NCI-H2227 (cell line): ENCODE results near the gene C14orf119.
"Not testable (repeated sequence)": the region's sequence is repeated elsewhere in the genome, so short reads cannot be mapped to it uniquely, and the experiment has no call there.

ENCODE experiments used
- DNase-seq: peaks from one replicate; lab custom pipeline; 2025; ENCODE audit not compliant: unreplicated experiment; lab: John Stamatoyannopoulos, UW

C14orf119 gene

DNA sequence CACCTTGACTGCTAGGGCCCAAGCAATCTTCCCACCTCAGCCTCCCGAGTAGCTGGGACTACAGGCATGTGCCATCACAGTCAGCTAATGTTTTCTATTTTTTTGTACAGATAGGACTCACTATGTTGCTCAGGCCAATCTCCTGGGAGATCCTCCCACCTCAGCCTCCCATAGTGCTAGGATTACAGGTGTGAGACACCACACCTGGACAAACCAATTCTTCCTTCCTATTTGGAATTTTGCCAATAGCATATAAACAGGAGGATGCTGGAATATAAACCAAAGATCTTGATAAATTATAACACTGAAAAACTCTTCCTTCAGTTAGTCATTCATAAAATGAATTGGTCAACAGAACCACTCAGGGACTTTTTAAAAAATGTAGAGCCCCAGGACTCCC, 8.7 kb upstream of the C14orf119 start:
- no peak for DNase-seq

DNA sequence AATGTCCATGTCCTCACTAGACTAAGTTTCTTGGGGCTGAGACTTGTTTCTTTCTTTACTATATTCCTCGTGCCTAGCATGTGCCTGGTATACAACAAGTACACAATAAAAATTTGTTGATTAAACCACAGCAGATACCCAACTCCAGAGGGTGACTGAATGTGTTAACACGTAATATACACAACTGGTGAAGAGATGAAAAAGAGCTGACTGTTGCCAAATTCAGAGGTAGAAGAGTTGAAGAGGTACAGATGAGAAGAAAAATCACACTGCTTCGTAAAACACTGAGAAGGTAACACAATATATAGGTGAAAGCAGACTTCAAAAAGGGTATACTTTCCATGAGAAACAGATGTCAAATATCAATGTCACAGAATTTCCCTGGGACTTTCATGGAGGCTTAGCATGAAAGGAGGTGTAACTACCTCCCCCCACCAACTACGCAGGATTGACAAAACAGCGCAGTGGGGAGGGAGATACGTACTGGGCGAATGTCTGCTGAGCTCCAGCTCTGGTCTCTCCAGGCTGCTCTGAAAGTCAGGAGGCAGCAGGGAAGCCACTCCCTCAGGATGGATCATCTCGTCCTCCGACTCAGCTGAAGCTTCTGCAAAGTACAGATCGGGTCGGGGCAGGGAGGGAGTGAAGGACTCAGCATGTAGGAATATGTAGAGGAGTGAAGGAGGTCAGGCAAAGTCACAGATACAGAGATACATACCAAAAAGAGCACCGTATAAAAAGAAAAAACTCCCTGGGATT, 5.6 kb upstream of the C14orf119 start:
- no peak for DNase-seq

DNA sequence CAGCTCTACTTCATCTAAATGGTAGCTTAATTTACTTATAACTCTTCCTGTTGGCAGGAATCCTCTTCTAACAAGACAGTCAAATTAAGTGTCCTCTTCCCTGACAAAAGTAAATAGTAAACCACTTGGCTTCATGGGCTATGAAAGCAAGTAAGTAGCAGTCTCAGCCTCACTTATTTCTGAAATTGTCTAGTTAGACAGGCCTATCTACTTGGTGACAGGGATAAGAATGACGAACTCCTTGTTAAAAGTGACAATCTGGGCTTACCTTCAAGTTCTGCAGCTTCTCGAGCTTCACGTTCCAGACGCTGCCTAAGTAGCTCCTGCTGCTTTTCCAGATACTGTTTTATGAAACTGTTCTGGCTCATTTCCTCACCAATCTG, 5.1 kb upstream of the C14orf119 start:
- no peak for DNase-seq

DNA sequence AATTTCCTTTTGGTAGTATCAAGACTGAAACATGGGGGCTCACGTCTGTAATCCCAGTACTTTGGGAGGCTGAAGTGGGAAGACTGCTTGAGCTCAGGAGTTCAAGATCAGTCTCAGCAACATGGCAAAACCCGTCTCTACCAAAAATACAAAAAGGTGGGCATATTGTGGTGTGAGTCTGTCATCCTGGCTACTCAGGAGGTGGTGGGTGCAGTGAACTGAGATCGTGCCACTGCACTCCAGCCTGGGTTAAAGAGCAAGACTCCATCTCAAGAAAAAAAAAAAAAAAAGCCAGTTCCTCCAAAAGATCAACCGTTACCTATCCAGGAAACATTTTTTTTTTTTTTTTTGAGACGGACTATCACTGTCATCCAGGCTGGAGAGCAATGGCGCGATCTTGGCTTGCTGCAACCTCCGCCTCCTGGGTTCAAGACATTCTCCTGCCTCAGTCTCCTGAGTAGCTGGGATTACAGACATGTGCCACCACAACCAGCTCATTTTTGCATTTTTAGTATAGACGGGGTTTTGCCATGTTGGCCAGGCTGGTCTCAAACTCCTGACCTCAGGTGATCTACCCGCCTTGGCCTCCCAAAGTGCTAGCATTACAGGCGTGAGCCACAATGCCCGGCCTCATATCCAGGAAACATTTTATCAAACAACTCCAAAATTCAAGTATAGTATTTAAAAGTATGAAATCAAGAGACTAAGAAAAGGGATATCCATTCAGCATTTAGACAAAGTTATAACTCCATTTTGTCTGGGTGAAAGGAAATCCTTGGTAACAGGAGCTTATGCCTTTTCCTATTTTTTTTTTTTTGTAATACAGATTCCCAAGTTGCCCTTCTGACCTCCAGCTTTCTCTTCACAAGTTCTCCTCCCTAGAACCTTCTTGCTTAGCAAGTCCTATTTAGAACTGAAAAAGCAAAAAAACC, 3.7 kb upstream of the C14orf119 start:
- DNase-seq: no peak

DNA sequence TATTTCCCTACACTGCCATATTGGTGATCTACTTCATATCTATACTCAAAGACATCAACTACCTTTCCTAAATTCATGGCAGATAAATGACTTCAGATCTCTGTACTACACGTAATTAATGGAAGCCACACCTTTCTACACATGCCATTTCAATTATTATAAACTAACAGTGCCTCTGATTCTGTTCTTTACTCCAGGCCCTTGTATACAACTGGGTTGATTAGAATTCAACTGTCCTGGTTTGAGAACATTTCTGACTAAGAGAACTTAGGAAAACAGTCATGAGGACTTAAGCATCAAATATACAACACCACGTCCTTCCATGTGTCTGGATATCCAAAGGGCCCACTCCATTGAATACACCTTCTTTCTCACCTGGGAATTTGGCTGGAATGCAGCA, 2.2 kb upstream of the C14orf119 start:
- no peak for DNase-seq

DNA sequence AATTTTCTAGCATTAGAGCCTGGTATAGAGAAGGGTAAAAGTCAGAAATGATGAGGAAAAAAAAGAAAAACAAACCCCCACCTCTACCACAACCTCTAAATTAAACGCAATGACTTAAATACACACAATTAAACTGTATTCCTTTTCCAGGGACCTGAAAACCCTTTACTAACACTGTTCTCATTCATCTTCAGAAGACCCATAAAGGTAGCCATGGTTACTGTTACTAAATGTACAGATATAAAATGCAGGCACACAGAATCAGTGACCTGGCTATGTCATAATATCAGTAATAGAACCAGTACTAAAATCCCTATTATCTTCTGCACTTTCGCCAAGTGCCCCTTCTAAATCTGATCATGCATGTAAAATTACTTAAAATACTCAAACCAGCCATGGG, 1.8 kb upstream of the C14orf119 start:
- no peak for DNase-seq

DNA sequence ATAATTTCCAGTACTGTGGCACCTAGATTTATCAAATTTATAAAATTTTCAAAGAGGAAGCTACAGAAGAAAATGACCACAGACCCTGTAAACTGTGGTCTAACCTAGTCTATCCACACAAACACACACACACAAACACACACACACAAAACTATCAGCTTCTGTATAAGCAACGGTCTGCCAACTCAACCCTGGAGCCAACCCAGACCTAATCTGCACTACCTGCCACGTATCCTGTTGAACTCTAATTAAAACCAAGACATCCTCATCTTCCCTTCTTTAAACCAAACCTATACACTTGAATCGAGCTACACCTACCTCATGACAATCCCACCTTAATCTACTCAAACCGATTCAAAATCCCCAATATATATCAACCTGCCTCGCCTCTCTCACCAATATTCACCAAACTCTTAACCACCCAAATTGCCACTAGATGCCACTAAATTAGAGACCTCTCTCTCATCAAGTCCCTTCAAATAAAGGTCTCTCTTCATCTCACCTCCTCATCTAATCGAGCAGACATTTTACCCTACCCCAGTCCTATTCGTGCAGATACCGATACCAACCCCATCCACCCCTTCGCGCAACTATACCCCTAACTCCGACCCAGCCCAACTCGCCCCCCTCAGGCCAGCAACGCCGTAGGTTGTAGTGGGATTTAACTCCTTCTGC, 1.2 kb upstream of the C14orf119 start:
- no peak for DNase-seq

DNA sequence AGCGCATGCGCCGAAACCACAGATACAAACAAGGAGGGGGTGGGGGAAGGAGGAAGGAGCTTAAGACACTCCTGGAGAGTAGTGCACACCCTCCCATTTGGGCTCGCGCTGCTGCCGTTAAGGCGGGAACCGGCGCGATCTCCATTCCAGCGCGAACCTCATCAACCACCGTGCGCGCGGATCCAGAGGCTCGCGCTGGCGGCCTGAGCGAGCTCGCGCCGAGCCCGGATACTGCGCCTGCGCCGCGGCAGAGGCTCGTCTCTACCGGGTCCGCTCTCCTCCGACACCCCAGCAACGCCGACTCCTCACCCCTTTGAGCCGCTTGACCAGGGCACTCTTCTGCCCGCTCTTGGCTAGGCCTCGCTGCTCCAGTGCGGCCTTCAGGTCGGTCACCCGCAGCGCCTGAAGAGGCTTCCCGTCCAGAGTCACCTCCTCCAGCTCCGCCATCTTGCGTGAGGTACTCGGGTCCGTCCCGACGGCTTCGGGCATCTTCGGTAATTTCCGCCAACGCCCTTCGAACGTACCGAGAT, 574 bp upstream of the C14orf119 start, which contains the start of gene ACIN1:
TSS of gene ACIN1 (minus strand) at position 471 of the 530 bp plus-strand sequence. CDS start at position 447, 24 bp downstream.
- DNase-seq: no peak

DNA sequence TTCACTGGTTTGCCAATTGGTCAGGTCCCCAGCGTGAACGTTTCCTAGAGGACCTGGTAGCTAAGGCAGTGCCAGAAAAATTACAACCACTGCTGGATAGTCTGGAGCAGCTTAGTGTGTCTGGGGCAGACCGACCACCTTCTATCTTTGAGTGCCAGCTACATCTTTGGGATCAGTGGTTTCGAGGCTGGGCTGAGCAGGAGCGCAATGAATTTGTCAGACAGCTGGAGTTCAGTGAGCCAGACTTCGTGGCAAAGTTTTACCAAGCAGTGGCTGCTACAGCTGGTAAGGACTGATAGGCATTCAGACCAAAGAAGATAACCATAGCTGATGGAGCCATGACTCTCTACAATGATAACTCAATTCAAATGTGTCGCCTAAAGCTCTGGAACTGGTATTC, 2.5 kb downstream of the C14orf119 start:
- no peak for DNase-seq

DNA sequence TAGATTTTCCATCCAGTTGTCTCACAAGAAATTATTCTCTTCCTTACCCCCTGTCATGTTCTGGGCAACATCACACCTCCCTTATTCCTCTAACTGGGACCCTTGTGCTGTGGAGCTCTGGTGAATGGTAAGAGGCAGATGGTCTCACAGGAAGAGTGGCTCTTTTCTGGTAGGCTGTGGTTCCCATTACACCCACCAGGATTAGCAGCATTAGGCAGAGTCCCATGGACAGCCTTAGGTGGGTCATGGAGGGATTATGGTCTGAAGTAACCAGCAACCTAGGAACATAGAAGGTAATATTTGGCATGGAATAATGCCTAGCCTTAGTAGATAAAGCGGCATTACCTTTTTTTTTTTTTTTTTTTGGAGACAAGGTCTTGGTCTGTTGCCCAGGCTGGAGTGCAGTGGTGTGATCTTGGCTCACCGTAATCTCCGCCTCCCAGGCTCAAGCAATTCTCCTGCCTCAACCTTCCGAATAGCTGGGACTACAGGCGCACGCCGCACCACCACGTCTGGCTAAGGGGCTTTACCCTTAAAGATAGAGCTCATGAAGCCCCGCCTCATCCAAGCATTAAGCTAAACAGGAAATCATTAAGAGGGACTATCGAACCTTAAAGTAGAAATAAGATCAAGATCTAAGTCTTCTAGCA, 4.0 kb downstream of the C14orf119 start:
- DNase-seq: no peak

DNA sequence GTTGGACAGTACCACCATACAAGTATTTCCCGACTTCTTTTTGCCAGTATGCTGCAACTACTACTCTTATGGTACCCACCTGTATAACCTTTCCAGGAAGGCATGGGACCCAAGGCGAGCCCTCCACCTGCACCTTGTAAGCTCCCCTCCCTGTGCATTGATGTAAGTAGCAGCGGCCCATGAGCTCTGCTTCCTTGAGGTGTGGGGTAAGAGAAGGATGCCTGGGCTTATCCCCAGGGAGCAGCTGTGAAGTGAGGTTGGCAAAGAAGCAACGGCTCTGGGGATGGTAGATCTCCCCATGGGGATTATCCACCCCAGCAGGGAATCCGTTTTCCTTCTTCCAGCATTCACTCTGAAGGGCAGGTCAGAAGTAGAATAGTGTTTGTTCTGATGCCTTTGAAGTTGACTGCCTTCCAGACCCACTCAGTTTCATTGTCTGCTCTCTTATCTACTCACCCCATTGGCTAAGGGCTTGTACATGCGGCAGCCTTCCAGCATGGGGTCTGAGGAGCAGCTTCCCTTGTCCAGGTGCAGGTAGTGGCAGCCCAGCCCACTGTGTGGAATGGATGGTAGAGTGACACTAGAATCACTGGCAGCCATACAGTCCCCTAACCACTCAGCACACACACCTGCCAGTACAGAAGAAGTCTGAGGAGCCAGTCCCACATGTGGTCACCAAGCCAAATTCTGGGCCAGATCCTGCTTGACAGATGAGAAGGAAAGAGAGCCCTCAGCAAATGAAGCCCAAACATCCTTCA, 6.1 kb downstream of the C14orf119 start:
- no peak for DNase-seq

DNA sequence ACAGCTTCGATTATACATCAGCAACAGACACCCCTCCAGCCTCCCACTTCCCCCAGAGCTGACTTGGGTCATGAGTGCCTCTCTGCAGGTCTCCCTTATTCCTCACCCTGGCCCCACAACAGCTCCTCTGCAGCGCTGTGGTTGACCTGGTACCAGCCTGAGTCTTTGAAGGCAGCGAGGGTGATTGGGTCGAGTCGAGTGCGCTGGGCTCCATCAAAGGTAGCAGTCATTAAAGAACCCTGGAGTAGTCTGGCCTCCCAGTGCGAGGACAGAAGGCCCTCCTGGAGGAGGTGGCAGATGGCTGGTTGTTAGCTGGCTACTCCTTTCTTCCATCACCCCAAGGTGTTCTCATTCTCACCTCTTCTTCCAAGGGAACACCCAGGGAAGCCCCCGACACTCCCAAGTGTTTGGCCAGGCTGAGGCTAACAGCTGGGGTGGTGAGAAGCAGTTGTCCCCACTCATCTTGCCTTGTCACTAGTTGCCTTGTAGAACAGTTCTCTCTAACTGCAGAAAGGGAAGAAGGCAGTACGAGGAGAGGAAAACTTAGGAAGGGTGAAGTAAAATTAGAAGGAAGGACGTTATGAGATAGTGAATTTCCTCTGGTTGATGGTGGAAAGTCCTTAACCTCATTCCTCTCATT, 6.8 kb downstream of the C14orf119 start:
- no peak for DNase-seq

DNA sequence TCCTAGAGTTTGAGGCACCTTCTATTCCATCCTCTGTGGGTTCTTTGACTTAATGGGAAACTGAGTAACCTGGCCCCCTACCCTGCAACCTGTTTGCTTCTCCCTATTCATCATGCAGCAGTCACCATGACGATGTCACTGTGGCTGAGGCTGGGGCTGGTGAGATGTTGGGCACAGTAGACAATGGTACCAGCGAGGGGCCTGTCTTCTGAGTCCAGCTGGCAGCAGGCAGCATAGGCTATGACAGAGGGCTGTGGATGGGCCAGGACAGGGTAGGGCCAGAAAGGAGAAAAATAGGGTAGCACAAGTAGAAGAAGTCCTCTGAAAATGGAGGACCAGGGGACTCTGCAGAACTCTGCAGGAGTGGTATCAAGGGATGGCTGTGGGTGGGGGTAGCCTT, 7.5 kb downstream of the C14orf119 start:
- DNase-seq: no peak

DNA sequence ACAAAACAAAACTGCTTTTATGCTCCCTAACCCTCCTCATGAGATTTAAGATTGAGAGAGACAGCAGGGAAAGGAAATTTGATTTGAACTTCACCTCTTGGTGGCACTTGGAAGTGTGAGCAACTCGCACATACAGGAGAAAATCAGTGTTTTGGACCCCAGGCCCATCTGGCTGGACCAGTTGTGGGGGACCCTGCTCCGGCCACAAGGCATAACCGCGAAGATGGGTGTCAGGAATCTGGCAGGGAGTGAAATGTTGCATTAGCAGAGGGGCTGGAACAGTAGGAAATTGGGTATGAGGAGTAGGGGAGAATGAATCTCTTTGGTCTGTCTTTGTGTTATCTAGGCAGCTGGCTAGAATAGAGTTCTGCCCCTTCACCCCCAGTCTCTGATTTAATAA, 8.3 kb downstream of the C14orf119 start:
- no peak for DNase-seq

DNA sequence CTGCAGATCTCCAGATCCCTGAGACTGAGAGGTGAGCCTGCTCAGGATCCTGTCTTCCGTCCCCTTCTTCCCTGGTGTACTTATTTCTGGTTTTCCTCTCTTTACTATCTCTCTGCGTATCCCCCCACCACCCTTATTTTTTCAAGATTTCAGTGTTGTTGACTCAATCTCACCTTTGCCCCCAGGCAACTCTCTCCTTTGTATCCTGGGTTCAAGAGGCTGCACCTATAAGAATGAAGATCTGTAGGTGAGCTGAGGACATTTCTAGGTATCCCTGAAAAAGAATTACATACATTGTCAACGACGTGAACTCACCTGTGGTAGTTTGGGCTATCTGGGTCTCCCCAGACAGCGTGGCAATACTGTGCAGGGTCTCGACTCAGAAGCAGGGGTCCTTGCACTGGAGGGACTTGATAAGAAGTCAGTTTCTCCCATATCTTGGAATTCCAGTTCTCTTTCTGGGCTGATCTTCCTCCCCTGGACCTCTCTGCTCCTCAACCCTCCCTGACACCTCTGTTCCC, 8.8 kb downstream of the C14orf119 start:
- no peak for DNase-seq

DNA sequence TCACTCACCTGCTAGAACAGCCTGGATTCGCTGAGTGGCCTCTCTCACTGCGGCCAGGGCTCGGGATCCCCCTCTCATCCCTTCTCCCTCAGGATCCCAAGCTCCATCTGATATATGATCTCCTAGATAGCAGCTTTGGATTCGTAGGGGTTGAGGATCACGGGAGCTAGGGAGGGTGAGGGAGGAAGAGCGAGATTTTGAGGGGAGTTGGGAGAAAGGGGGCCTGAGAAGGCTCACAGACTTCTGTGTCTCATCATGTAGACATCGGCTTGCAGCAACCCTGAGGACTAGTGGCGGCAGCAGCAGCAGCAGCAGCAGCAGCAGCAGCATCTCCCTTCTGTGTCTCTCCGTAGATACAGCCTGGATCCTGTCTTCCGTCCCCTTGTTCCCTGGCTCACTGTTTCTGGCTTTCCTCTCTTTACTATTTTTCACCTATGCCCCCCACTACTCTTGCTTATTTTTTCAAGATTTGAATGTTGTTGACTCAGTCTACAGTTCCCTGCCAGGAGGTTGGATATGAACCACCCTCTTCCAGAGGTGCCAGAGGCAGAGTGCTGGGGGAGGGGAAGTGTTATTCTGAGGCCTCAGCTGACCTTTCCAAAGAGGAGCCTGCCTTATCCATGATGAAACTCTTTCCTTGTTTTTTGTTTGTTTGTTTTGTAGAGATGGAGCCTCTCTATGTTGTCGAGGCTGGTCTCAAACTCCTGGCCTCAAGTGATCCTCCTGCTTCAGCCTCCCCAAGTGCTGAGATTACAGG, 9.5 kb downstream of the C14orf119 start, which contains the start of gene CIROP:
TSS of gene CIROP (minus strand) at position 399 of the 757 bp plus-strand sequence. CDS start at position 330, 69 bp downstream.
- DNase-seq: peak; percentile 27

DNA sequence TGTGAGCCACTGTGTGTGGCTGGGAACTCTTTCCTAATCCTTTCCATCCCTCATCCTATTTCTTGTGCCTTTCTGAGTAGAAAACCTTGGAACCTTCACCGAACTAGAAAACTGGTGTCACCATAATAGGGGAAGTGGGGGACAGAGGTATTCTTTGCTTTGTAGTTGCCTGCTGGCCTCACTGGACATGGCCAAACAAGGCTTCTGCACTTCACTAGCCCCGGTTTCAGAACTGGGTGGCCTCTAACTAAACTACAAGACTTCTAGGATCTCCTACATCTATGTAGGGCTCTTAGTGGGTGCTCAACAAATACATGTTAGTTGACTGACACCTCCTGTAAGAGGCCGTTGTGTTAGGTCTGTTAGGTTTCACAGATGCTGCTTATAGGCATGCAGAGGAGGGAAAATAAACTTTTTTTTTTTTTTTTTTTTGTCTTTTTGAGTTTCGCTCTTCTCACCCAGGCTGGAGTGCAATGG, 10.1 kb downstream of the C14orf119 start:
- no peak for DNase-seq

DNA sequence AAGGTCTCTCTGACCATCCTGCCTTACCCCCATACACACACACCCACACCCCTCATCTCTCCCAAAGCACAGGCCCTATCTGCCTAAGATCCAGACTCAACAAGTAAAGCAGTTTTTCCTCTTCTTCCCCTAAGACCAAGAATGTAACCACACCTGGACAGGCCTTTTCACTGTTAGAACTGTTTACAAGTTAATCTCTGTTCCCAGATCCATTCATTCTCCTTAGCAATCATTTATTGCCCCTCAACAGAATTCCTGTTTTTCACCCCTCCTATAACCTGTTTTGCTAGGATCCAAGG, 11.4 kb downstream of the C14orf119 start:
- no peak for DNase-seq

DNA sequence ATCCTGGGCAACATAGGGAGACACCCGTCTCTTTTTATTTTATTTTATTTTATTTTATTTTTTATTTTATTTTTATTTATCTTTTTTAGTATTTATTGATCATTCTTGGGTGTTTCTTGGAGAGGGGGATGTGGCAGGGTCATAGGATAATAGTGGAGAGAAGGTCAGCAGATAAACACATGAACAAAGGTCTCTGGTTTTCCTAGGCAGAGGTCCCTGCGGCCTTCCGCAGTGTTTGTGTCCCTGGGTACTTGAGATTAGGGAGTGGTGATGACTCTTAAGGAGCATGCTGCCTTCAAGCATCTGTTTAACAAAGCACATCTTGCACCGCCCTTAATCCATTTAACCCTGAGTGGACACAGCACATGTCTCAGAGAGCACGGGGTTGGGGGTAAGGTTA, 12.3 kb downstream of the C14orf119 start:
- not testable (repeated sequence) for DNase-seq
